Testis (tissue), 3 donors: ENCODE measurements around the gene HPS5. TPM values are rescaled to one million over a fixed set of nuclear protein-coding genes. Genes with fewer than 3 reads are reported as not detected.

Experiments
- DNase-seq: peaks from one replicate; pipeline ENCODE4 v3.0.0-alpha.2; 2019
- H3K27ac ChIP-seq, 2 donors: fragments of 200-600 bp; sonication (generic); one replicate each; pipeline ENCODE4 v1.5.1; 2019
- H3K27me3 ChIP-seq: fragments of 200-600 bp; sonication (generic); one replicate; pipeline ENCODE4 v1.5.1; 2019
- H3K36me3 ChIP-seq: fragments of 200-600 bp; sonication (generic); one replicate; pipeline ENCODE4 v1.5.1; 2017; ENCODE audit warnings: low read depth; ENCODE audit errors: missing control alignments
- H3K4me1 ChIP-seq: fragments of 200-600 bp; sonication (generic); one replicate; pipeline ENCODE4 v1.5.1; 2019
- H3K4me3 ChIP-seq, 2 donors: fragments of 200-600 bp; sonication (generic); one replicate each; pipeline ENCODE4 v1.5.1; 2017 to 2019
- H3K9me3 ChIP-seq: fragments of 200-600 bp; sonication (generic); one replicate; pipeline ENCODE4 v1.5.1; 2017
- POLR2A ChIP-seq: fragments of 450-650 bp; IDR thresholded peaks from one replicate; pipeline ENCODE4 v1.6.1; 2017; ENCODE audit warnings: antibody characterized with exemption, mild to moderate bottlenecking, moderate library complexity
- WGBS, 2 donors: methylation state at CpG; one replicate each; pipeline ENCODE4 v1.1.5; 2018; 5-methylcytosine and 5-hydroxymethylcytosine counted together
- intact Hi-C: fragments of 100-400 bp; cut with DNase I; formaldehyde crosslinking; loops from one replicate; pipeline ENCODE4 v1.15.1; 2023; ENCODE audit warnings: low total_unique reads
- polyA plus RNA-seq: library from polyadenylated mRNA; stranded (reverse); fragments of 350-450 nt; fragmentation: Illumina TruSeq; extraction: RNeasy Lipid Tissue Mini Kit (QIAGEN cat#74804); gene quantifications from one replicate; pipeline ENCODE4 v1.2.3, GENCODE V29; 2014; ENCODE audit warnings: low read depth, low replicate concordance; ENCODE audit not compliant: insufficient read depth
- total RNA-seq, 2 donors: library from RNA; depleted of rRNA; stranded (reverse); fragments of >200 nt; gene quantifications; one replicate each; pipeline ENCODE4 v1.2.3, GENCODE V29; 2016
- TF ChIP-seq, protein P1 (sequence below), 3 experiments: fragments of 450-650 bp in 2 of 3; fragments of 200-600 bp in 1 of 3; sonication (generic) in 1 of 3; IDR thresholded peaks; one replicate each; pipeline ENCODE4 v1.5.1; 2016 to 2019; ENCODE audit warnings: antibody characterized with exemption in 3 of 3, mild to moderate bottlenecking in 2 of 3, moderate library complexity in 1 of 3

Gene HPS5
- total and polyA plus RNA-seq, 3 donors from 2014 or later: 44.0 to 111 (median 97.7) TPM

- Histone ChIP-seq H3K27me3 (no peaks in the 10 kb centered on the region), H3K4me1 (peaks cover 21% of the 10 kb centered on the region), H3K9me3 (no peaks in the 10 kb centered on the region), H3K4me3 (peak overlapping the region; percentile 65 to 81), H3K27ac (peak overlapping the region; percentile 92 to 98), H3K36me3 (no peaks in the 10 kb centered on the region)
- intact Hi-C loops: loop anchor here (5.0 kb wide), 1 partner anchor 76 kb away; no protein-coding TSS in a partner anchor
- WGBS, 2 donors: 0 to 3% methylated on average over 4 of the region's 4 CpGs
- no peak for DNase-seq
- no peak for TF ChIP-seq POLR2A
- TF ChIP-seq, protein P1, sequence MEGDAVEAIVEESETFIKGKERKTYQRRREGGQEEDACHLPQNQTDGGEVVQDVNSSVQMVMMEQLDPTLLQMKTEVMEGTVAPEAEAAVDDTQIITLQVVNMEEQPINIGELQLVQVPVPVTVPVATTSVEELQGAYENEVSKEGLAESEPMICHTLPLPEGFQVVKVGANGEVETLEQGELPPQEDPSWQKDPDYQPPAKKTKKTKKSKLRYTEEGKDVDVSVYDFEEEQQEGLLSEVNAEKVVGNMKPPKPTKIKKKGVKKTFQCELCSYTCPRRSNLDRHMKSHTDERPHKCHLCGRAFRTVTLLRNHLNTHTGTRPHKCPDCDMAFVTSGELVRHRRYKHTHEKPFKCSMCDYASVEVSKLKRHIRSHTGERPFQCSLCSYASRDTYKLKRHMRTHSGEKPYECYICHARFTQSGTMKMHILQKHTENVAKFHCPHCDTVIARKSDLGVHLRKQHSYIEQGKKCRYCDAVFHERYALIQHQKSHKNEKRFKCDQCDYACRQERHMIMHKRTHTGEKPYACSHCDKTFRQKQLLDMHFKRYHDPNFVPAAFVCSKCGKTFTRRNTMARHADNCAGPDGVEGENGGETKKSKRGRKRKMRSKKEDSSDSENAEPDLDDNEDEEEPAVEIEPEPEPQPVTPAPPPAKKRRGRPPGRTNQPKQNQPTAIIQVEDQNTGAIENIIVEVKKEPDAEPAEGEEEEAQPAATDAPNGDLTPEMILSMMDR (IDR thresholded peaks at IDR 0.05): no peak
These were observed 367 bp downstream of the HPS5 start for GRCh38 chr11:18321578-18321968.

DNA sequence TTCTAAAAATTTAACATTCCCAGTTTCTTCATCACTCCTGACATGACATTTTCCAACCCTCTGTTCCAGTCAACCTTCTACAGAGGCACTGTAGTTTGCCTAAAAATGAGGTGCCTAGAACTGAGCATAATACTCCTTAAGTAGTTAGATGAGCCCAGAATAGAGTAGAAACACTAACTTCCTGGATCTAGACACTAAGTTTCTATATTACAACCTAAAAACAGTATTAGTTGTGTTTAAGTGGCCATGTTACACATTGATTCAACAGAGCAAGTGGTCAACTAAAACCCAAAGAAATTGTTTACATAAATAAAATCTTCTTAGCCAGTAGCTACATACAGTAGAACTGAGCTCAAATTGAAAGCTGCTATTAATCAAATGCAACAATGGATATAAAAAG, 1.3 kb downstream of the HPS5 start:
- Histone ChIP-seq H3K9me3 (no peaks in the 10 kb centered on the region), H3K27ac (peak overlapping the region; percentile 92 to 98), H3K36me3 (no peaks in the 10 kb centered on the region), H3K4me3 (peak overlapping the region; percentile 65 to 81), H3K4me1 (peaks cover 21% of the 10 kb centered on the region), H3K27me3 (no peaks in the 10 kb centered on the region)
- intact Hi-C loops: loop anchor here (5.0 kb wide), 1 partner anchor 77 kb away; no protein-coding TSS in a partner anchor
- TF ChIP-seq, protein P1 (IDR thresholded peaks at IDR 0.05): no peak
- TF ChIP-seq POLR2A: no peak
- no peak for DNase-seq

DNA sequence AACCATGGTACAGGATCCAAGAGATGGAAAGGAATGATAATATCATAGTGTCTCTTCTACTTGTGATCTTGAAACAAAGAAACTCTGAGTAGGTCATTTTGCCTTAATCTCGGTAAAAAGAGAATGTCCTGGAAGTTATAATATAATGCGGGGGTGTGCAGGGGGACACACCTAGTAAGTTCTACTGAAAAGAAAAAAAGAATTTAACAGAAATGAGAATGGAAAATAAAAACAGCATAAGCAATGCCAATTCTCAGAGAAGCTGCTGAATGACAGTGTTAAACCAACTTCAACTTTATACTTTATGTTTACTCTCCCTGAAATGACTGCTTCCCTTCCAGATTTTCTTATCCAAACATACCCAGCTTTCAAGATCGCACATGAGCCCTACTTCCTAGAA, 2.0 kb downstream of the HPS5 start:
- Histone ChIP-seq H3K36me3 (no peaks in the 10 kb centered on the region), H3K4me1 (peaks cover 25% of the 10 kb centered on the region), H3K4me3 (peak overlapping the region in 1 of 2 donors; percentile 81), H3K27me3 (no peaks in the 10 kb centered on the region), H3K27ac (peak overlapping the region; percentile 22 to 92), H3K9me3 (no peaks in the 10 kb centered on the region)
- intact Hi-C loops: loop anchor here (5.0 kb wide), 1 partner anchor 77 kb away; no protein-coding TSS in a partner anchor
- TF ChIP-seq POLR2A: no peak
- TF ChIP-seq, protein P1 (IDR thresholded peaks at IDR 0.05): no peak
- DNase-seq: no peak
- 57 to 60% methylated on average over 3 of the region's 3 CpGs for WGBS, 2 donors

DNA sequence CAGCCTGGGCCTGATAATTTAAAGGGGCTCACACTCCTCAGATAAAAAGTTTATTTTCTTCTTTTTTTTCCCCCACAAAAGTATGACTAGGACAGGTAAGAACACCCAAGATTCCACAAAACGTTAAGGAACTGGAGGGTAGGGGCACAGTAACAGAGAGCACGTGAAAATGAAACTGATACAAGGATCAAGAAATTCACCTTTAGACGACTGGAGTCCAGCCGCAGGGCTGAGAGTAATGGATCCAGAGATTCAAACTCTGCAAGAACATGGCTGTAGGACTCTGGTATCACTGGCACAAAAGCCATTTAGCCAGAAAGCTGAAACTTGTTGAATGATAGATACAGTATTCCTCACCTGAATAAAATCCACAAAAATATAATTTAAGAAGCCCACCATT, 4.4 kb downstream of the HPS5 start:
- no peak overlapping the region for H3K4me3 ChIP-seq
- H3K36me3 ChIP-seq: no peaks in the 10 kb centered on the region
- WGBS, 2 donors: 71 to 79% methylated on average over 4 of the region's 4 CpGs
- no peaks in the 10 kb centered on the region for H3K27me3 ChIP-seq
- H3K4me1 ChIP-seq: peaks cover 28% of the 10 kb centered on the region
- no peak for TF ChIP-seq POLR2A
- TF ChIP-seq, protein P1 (IDR thresholded peaks at IDR 0.05): no peak
- peak overlapping the region; percentile 39 to 43 for H3K27ac ChIP-seq
- H3K9me3 ChIP-seq: no peaks in the 10 kb centered on the region
- intact Hi-C loops: no loop called here
- no peak for DNase-seq

DNA sequence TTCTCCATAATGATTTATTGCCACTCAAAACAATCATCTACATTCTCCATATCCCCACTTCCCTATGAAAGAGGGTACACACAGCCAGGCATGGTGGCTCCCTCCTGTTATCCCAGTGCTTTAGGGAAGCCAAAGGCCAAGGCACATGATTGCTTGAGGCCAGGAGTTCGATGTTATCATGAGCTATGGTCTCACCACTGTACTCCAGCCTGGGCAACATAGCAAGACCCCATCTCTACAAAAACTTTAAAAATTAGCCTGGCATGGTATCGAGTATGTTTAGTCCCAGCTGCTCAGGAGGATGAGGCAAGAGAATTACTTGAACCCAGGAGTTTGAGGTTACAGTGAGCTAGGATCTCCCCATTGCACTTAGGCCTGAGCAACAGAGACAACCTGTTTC, 6.0 kb downstream of the HPS5 start:
- Histone ChIP-seq H3K27me3 (no peaks in the 10 kb centered on the region), H3K27ac (peak overlapping the region in 1 of 2 donors; percentile 39), H3K4me1 (peaks cover 33% of the 10 kb centered on the region), H3K9me3 (no peaks in the 10 kb centered on the region), H3K36me3 (no peaks in the 10 kb centered on the region), H3K4me3 (no peak overlapping the region)
- no peak for DNase-seq
- intact Hi-C loops: no loop called here
- no peak for TF ChIP-seq POLR2A
- TF ChIP-seq, protein P1 (IDR thresholded peaks at IDR 0.05): no peak
- WGBS, 2 donors: 95 to 97% methylated on average over 2 of the region's 2 CpGs
